ENCODE data around the gene ZNF681. TPM values are rescaled to one million over a fixed set of nuclear protein-coding genes. Genes with fewer than 3 reads are reported as not detected.

The ZNF681 gene
- total and polyA plus RNA-seq, 2 of the 4 experiments (the other 2 are of a cell fraction): 0.15 to 0.54 TPM

GRCh38 chr19:23802290-23802689 is 43.6 kb upstream of the ZNF681 start:
- no peak overlapping the region for H2BK120ac ChIP-seq (ENCODE audit: low read depth, low read length)

More at GRCh38 chr19:23802290-23802689, 43.6 kb upstream of the ZNF681 start:
- no TSS peak for BruUV-seq (replicated peaks)
- Histone ChIP-seq H3K9me3 (ENCODE audit: control insufficient read depth, insufficient read depth, low read length) (no peaks in the 10 kb centered on the region), H3K27me3 (ENCODE audit: control insufficient read depth, insufficient read depth, low read length) (no peaks in the 10 kb centered on the region), H2BK20ac (ENCODE audit: low read depth, low read length) (no peak overlapping the region), H2AK5ac (ENCODE audit: low read depth, low read length) (no peak overlapping the region), H3K18ac (ENCODE audit: low read depth, low read length) (no peak overlapping the region), H3K79me1 (ENCODE audit: low read depth in 1 of 2, low read length in 2 of 2) (no peaks in the 10 kb centered on the region), H3K4me3 (ENCODE audit: insufficient read depth, low read depth, low read length) (no peak overlapping the region), H4K8ac (ENCODE audit: low read depth in 2 of 2, low read length in 2 of 2) (no peak overlapping the region), H4K20me1 (ENCODE audit: insufficient read depth, low read length) (no peaks in the 10 kb centered on the region), H4K5ac (ENCODE audit: low read depth, low read length) (no peak overlapping the region), H3K4ac (ENCODE audit: low read depth, low read length) (no peak overlapping the region), H3K36me3 (ENCODE audit: control insufficient read depth, insufficient read depth, low read length) (no peaks in the 10 kb centered on the region), H3K9me1 (ENCODE audit: insufficient read depth, low read length) (no peaks in the 10 kb centered on the region), H3K56ac (ENCODE audit: extremely low read depth, insufficient read depth, low read length) (no peak overlapping the region), H3K4me2 (ENCODE audit: low read depth, low read length) (no peak overlapping the region), H4K91ac (ENCODE audit: insufficient read depth, low read depth, low read length) (no peak overlapping the region), H3K14ac (replicated peaks; ENCODE audit: low read depth, low read length) (no peak overlapping the region), H3K27ac (ENCODE audit: insufficient read depth, low read length) (no peak overlapping the region), H2AK9ac (replicated peaks; ENCODE audit: low read depth, low read length, poor library complexity) (no peak overlapping the region), H3K4me1 (ENCODE audit: control insufficient read depth, insufficient read depth, low read length) (no peaks in the 10 kb centered on the region), H3K23ac (ENCODE audit: low read depth, low read length) (no peak overlapping the region), H2BK15ac (ENCODE audit: low read depth, low read length) (no peak overlapping the region), H2BK5ac (ENCODE audit: low read depth, low read length, poor library complexity, severe bottlenecking) (no peak overlapping the region), H3K9ac (ENCODE audit: low read depth, low read length) (no peak overlapping the region), H2AFZ (replicated peaks; ENCODE audit: low read length, poor library complexity) (no peak overlapping the region)
- no peak for DNase-seq
- CTCF ChIA-PET: no interaction called here
- TF ChIP-seq RFX5 (IDR thresholded peaks at IDR 0.05; ENCODE audit: low read depth, low read length) (no peak), CEBPB (IDR thresholded peaks at IDR 0.05; ENCODE audit: low read depth, low read length) (no peak), FOS (IDR thresholded peaks at IDR 0.05; ENCODE audit: low read depth, low read length) (no peak), CHD1 (IDR thresholded peaks at IDR 0.05; ENCODE audit: low read depth, low read length) (no peak), USF2 (IDR thresholded peaks at IDR 0.05; ENCODE audit: low read depth, low read length) (no peak), SMC3 (IDR thresholded peaks at IDR 0.05; ENCODE audit: low read depth, low read length) (no peak), POLR2A (IDR thresholded peaks at IDR 0.05; ENCODE audit: low read depth, low read length) (no peak), MAZ (IDR thresholded peaks at IDR 0.05; ENCODE audit: borderline replicate concordance, low read depth, low read length) (no peak), MXI1 (IDR thresholded peaks at IDR 0.05; ENCODE audit: borderline replicate concordance, low read depth, low read length) (no peak), ELK1 (IDR thresholded peaks at IDR 0.05; ENCODE audit: borderline replicate concordance, low read depth, low read length) (no peak), BHLHE40 (IDR thresholded peaks at IDR 0.05; ENCODE audit: low read depth, low read length) (no peak), CTCF (conservative IDR thresholded peaks at IDR 0.05; ENCODE audit: low read depth, low read length) (no peak), MAFK (IDR thresholded peaks at IDR 0.05; ENCODE audit: low read depth, low read length) (no peak), RCOR1 (IDR thresholded peaks at IDR 0.05; ENCODE audit: insufficient replicate concordance, low read length) (no peak), NFE2L2 (IDR thresholded peaks at IDR 0.05; ENCODE audit: low read depth, low read length) (no peak), RAD21 (IDR thresholded peaks at IDR 0.05; ENCODE audit: low read length) (no peak)
- no peak for ATAC-seq (ENCODE audit: low read depth)
- in situ Hi-C loops (cut with MboI; ENCODE audit: low sequenced_read_pairs): no loop called here
- intact Hi-C loops (cut with micrococcal nuclease): no loop called here
- dilution Hi-C loops (cut with HindIII; ENCODE audit: low sequenced_read_pairs, unreplicated experiment): no loop called here
- POLR2A ChIA-PET (ENCODE audit: unreplicated experiment): no interaction called here

Data from IMR-90 (cell line).